Left lung (tissue), 10 donors: Measurements from ENCODE around the gene PHF12. TPM values are rescaled to one million over a fixed set of nuclear protein-coding genes. Genes with fewer than 3 reads are reported as not detected.
A peak's percentile ranks its signal among the peaks of the same experiment; 100 is the strongest.

ENCODE experiments used
- ATAC-seq: fragments of 200-7000 bp; cut with Tn5 transposase; one replicate; pipeline ENCODE4 v1.9.1; 2020; ENCODE audit warnings: moderate library complexity
- DNase-seq, 4 donors: peaks; one replicate each; pipeline ENCODE4 v3.0.0-alpha.2; 2013 to 2020
- H3K27ac ChIP-seq, 2 donors: fragments of 200-600 bp; sonication (generic) in 1 of 2; one replicate each; pipeline versions ENCODE4 v1.5.0 to v1.8.0; 2020 to 2021
- H3K27me3 ChIP-seq, 2 donors: fragments of 200-600 bp; sonication (generic) in 1 of 2; one replicate each; pipeline versions ENCODE4 v1.5.0 to v1.8.0; 2020 to 2021
- H3K36me3 ChIP-seq, 2 donors: fragments of 200-600 bp; sonication (generic) in 1 of 2; one replicate each; pipeline versions ENCODE4 v1.5.0 to v1.8.0; 2020 to 2021
- H3K4me1 ChIP-seq, 2 donors: fragments of 200-600 bp; one replicate each; pipeline ENCODE4 v1.8.0; 2021
- H3K4me3 ChIP-seq, 2 donors: fragments of 200-600 bp; sonication (generic) in 1 of 2; one replicate each; pipeline versions ENCODE4 v1.5.0 to v1.8.0; 2020 to 2021; ENCODE audit warnings: mild to moderate bottlenecking in 1 of 2
- H3K9me3 ChIP-seq, 2 donors: fragments of 200-600 bp; sonication (generic) in 1 of 2; one replicate each; pipeline versions ENCODE4 v1.5.0 to v1.8.0; 2020 to 2021
- CTCF ChIP-seq, 2 donors: fragments of 200-600 bp; sonication (generic) in 1 of 2; IDR thresholded peaks; one replicate each; pipeline versions ENCODE4 v1.5.0 to v1.8.0; 2021; ENCODE audit warnings: antibody characterized with exemption in 2 of 2
- intact Hi-C, 2 donors: fragments of 100-400 bp; cut with DNase I; formaldehyde crosslinking; loops; one replicate each; pipeline versions ENCODE4 v1.11.2 to v1.14.2; 2022
- polyA plus RNA-seq, 6 donors: library from polyadenylated mRNA; unstranded; fragments of 120-200 nt; gene quantifications; one replicate each; pipeline ENCODE4 v1.2.1, GENCODE V29; 2013; ENCODE audit not compliant: insufficient read length in 6 of 6
- total RNA-seq, 2 donors: library from RNA; stranded (reverse); fragmentation: NEBNext Ultra II Directional; extraction: Animal tissue kit (Norgen Biotek cat#: 25700); gene quantifications; one replicate each; pipeline ENCODE4 v1.2.1, GENCODE V29; 2021
- donor health status: DM: no; HTN: yes; CAD: no.
- donor health status: DM: no; HTN: no; CAD: no.

Gene PHF12
- total and polyA plus RNA-seq, 8 donors = 32.1 to 68.7 (median 56.0) TPM

- ATAC-seq (no peak), DNase-seq (no peak)
- H3K27me3 ChIP-seq = peaks cover 0 to 5% of the 10 kb centered on the region in 2 donors
- no peak for TF ChIP-seq CTCF (IDR thresholded peaks at IDR 0.05)
- H3K27ac ChIP-seq = no peak overlapping the region
- intact Hi-C loops = no loop called here
- no peaks in the 10 kb centered on the region for H3K9me3 ChIP-seq
- H3K4me3 ChIP-seq = no peak overlapping the region
- peaks cover 0 to 11% of the 10 kb centered on the region in 2 donors for H3K4me1 ChIP-seq
- H3K36me3 ChIP-seq = no peaks in the 10 kb centered on the region
Measured at GRCh38 chr17:28956861-28957260, 5.5 kb upstream of the PHF12 start.

GRCh38 chr17:28956112-28956511 is 4.8 kb upstream of the PHF12 start:
- Histone ChIP-seq H3K9me3 (no peaks in the 10 kb centered on the region), H3K4me3 (no peak overlapping the region), H3K36me3 (no peaks in the 10 kb centered on the region), H3K27ac (no peak overlapping the region), H3K27me3 (no peaks in the 10 kb centered on the region), H3K4me1 (peaks cover 0 to 11% of the 10 kb centered on the region in 2 donors)
- DNase-seq (no peak), ATAC-seq (no peak)
- TF ChIP-seq CTCF (IDR thresholded peaks at IDR 0.05) = no peak
- intact Hi-C loops = no loop called here

DNA sequence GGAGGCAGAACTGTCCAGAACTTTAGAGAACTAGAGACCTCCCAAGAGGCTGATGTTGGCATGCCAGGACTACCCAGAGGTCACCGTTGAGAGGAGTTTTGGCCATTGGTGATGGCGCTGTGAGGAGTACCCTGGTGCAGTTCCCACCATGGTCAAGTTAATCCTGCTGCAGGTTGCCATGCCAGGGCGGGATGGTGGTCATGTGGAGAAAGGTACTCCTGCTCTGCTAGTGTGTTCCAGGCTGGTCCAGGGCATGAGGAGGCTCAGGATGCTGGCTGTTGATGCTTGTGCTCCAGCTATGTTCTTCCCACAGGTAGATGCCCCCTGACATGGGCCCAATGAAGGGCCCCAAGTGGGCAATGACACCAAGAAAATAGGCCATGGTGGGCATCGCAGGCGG is 4.1 kb upstream of the PHF12 start:
- intact Hi-C loops = no loop called here
- H3K4me3 ChIP-seq = no peak overlapping the region
- no peak for ATAC-seq
- H3K4me1 ChIP-seq = peaks cover 0 to 11% of the 10 kb centered on the region in 2 donors
- TF ChIP-seq CTCF (IDR thresholded peaks at IDR 0.05) = no peak
- no peak for DNase-seq
- H3K36me3 ChIP-seq = no peaks in the 10 kb centered on the region
- no peak overlapping the region for H3K27ac ChIP-seq
- no peaks in the 10 kb centered on the region for H3K9me3 ChIP-seq
- H3K27me3 ChIP-seq = no peaks in the 10 kb centered on the region

- intact Hi-C loops = no loop called here
- Histone ChIP-seq H3K4me1 (peaks cover 0 to 11% of the 10 kb centered on the region in 2 donors), H3K27ac (no peak overlapping the region), H3K27me3 (no peaks in the 10 kb centered on the region), H3K9me3 (no peaks in the 10 kb centered on the region), H3K4me3 (no peak overlapping the region), H3K36me3 (no peaks in the 10 kb centered on the region)
- no peak for TF ChIP-seq CTCF (IDR thresholded peaks at IDR 0.05)
- DNase-seq = no peak
- no peak for ATAC-seq
Measured at GRCh38 chr17:28954886-28955285, 3.6 kb upstream of the PHF12 start.

DNA sequence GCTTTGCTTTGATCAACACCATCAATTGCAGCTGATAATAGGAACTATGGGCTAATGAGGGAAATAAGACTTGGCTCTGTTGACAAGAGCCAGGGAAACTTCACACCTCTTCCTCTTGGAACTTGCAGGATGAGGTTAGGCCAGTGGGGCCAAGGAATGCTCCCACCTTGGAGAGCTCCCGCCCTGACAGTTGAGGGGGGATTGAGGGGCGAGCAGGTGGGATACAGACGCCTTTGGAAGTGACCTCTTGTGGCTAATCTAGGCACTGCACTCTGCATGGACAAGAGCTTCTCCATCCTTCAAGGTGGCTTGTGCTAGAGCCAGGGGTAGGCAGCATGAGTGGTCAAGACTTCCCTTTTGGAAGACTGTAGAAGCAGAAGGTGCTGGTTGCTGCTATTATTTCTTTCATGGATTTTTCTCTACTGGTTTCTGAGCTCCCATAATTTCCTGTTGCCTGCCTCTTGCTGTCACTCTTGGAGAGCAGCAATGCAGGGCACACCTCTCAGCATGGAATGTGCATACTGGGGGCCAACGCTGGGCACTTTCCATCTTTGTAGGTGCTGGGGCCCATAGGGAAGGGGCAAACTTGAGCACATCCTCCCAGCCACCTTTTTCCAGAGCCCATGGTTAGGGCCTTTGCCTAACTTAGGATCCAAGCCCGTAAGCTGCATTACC is 2.3 kb upstream of the PHF12 start:
- Histone ChIP-seq H3K27me3 (no peaks in the 10 kb centered on the region), H3K27ac (peak overlapping the region in 1 of 2 donors; percentile 99), H3K4me1 (peaks cover 0 to 14% of the 10 kb centered on the region in 2 donors), H3K4me3 (no peak overlapping the region), H3K36me3 (no peaks in the 10 kb centered on the region), H3K9me3 (no peaks in the 10 kb centered on the region)
- intact Hi-C loops = no loop called here
- ATAC-seq (no peak), DNase-seq (peak in 1 of 4 donors; percentile 50)
- peak; percentile 81 to 90 for TF ChIP-seq CTCF (IDR thresholded peaks at IDR 0.05)
